G401.6 (cell line): ENCODE data around the gene FBL.
"Not testable (repeated sequence)": the region's sequence is repeated elsewhere in the genome, so short reads cannot be mapped to it uniquely, and the experiment has no call there.

Experiments used
- FAIRE-seq: peaks from 2 replicates; lab custom pipeline; 2012; peaks lifted over from hg19 to GRCh38; lab: Jason Lieb, UNC

Gene FBL

GRCh38 chr19:39876486-39876885, 30.3 kb upstream of the FBL start:
- not testable (repeated sequence) for FAIRE-seq

- FAIRE-seq: not testable (repeated sequence)
These were observed 29.3 kb upstream of the FBL start for GRCh38 chr19:39875401-39875864.

GRCh38 chr19:39874404-39874803, 28.2 kb upstream of the FBL start:
- no peak for FAIRE-seq

GRCh38 chr19:39873385-39873784, 27.2 kb upstream of the FBL start:
- FAIRE-seq: no peak

GRCh38 chr19:39871886-39872866, 26.0 kb upstream of the FBL start:
- no peak for FAIRE-seq

GRCh38 chr19:39871362-39871761, 25.2 kb upstream of the FBL start:
- no peak for FAIRE-seq

GRCh38 chr19:39870171-39870971, 24.2 kb upstream of the FBL start:
- no peak for FAIRE-seq

- FAIRE-seq: no peak
These were observed 21.8 kb upstream of the FBL start for GRCh38 chr19:39867952-39868351.

- no peak for FAIRE-seq
These were observed 21.0 kb upstream of the FBL start for GRCh38 chr19:39867133-39867532.

GRCh38 chr19:39865953-39866352, 19.8 kb upstream of the FBL start:
- FAIRE-seq: no peak

- FAIRE-seq: no peak
These were observed 19.0 kb upstream of the FBL start for GRCh38 chr19:39865186-39865585.

GRCh38 chr19:39864118-39864517, 17.9 kb upstream of the FBL start:
- FAIRE-seq: no peak

- no peak for FAIRE-seq
These were observed 12.4 kb upstream of the FBL start for GRCh38 chr19:39858541-39858940.

- FAIRE-seq: no peak
These were observed 6.7 kb upstream of the FBL start for GRCh38 chr19:39852882-39853281.

GRCh38 chr19:39850892-39851291, 4.7 kb upstream of the FBL start:
- no peak for FAIRE-seq

GRCh38 chr19:39848392-39848791, 2.2 kb upstream of the FBL start:
- FAIRE-seq: no peak

- no peak for FAIRE-seq
These were observed 1.3 kb upstream of the FBL start for GRCh38 chr19:39847525-39847924.

GRCh38 chr19:39846678-39847486, 703 bp upstream of the FBL start:
- FAIRE-seq: no peak

GRCh38 chr19:39845584-39845932, 621 bp downstream of the FBL start:
- FAIRE-seq: no peak

- FAIRE-seq: no peak
These were observed 1.0 kb downstream of the FBL start for GRCh38 chr19:39845172-39845571.

- FAIRE-seq: peak; percentile 96
These were observed 2.0 kb downstream of the FBL start for GRCh38 chr19:39843919-39844793.
